HG02973 (cell line): ENCODE results near the gene ADGRA1.

Experiments used
- ATAC-seq: cut with Tn5 transposase; IDR thresholded peaks from one replicate; pipeline ENCODE4 v1.9.1; 2021; ENCODE audit warnings: moderate library complexity; ENCODE audit not compliant: unreplicated experiment

ADGRA1 gene

DNA sequence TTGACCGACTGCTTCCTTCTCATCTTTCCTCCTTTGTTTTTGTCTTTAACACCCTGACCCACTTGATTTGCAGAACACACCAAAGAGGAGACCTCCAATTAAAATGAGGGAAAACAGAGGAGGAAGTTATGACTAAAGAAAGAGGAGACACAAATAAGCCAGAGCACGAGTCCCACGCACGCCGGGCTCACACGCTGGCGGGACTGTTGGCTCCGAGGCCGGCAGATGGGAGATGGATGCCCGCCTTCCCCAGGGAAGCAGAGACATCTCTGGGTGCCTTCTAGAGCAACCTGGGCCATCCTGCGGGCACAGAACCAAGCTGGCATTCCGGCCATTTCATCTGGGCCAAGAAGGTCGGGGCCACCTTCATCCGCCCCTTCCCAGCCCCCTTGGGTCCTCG is 5.6 kb downstream of the ADGRA1 start:
- no peak for ATAC-seq

DNA sequence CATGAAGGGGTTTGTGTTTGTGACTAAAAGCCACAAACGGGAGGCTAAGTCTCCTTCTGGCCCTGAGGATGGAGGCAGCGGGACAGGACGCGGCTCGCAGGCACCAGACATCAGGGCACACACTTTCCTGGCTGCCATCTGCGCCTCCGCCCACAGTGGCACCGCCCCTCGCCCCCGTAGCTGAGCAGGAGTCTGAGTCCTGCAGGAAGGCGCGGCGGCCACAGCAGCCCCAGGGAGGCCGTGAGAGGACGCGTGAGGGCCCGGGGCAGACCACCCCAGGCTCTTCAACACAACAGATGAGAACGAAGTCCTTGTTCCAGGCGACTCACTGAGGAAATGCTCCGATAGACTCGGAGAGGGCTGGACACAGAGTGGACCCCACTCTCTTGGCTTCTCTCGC is 6.6 kb downstream of the ADGRA1 start:
- no peak for ATAC-seq

DNA sequence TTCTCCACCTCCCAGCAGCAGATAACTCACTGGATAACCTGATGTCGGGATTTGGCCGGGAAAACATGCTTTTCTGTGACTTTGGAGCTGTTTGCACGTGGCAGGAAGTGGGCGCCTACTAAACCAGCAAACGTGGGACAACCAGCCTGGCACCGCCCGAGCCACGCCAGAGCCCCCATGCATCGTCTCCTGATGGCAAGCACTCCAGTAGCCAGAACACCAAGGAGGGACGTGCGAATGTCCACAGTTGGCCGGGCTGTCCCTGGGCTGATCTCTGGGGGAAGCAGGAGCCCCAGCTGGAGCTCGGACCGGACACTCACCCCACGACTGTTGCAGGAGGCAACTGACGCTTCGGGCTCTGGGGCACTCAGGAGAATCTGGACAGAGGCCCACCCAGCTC is 7.1 kb downstream of the ADGRA1 start:
- ATAC-seq: no peak

DNA sequence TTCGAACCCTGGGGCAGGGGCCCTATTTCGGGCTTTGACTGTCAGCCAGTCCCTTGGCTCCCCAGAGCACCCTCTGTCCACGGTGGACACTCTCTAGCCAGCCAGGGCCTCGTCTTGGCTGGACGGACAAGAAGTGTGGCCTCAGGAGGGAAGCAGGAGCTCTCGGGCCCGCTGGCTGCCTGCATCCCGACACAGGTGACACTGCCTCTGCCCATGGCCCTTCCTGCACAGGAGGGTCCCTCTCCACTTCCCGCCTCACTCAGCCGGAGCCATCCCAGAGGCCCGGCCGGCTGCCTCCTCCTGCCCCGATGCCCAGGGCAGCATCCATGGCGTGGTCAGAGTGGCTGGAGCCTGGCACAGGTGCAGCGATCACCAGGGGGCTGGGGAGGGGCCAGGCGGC is 7.9 kb downstream of the ADGRA1 start:
- no peak for ATAC-seq

DNA sequence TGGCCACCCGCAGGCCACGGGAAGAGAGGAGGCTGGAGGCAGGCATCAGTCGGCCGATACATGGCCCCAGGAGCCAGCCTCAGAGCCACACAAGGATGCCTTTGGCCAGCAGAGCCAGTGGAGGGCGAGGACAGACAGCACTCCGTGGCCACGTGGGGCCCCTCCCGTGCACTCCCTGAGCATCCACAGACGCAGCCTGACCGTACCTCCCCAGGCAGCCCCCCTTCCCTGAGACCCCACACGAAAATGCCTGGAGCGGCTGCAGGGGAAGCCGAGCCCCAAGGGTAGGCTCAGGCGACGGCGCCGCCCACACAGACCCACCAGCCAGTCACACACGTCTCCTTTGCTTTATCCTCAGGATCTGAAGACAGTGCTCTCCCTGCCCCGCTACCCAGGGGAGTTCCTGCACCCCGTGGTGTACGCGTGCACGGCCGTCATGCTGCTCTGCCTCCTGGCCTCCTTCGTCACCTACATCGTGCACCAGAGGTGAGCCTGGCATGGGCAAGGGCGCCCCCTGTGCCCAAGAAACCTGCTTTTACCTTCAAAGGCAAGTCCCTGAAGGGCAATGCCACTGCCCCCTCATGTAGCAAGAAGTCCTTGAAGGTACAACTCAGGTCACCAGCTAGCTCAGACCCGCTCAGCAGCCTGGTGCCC is 9.0 kb downstream of the ADGRA1 start:
- ATAC-seq: no peak

DNA sequence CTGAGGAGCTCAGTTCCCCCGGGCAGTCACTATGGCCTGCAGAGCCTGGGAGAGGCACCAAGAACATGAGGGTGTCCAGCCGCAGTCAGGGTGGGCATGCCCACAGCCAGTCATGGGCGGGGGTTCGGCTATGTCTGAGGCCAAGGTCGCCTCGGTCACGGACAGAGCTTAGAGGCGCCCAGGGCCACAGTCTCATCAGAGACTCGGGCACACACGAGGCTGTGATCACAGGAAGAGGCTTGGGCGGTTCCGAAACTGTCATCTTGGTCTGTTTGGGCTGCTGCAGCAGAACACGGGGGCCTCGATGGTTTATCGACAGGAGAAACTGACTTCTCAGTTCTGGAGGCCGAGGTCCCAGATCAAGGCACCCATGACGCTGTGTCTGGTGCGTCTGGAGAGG is 9.7 kb downstream of the ADGRA1 start:
- no peak for ATAC-seq

DNA sequence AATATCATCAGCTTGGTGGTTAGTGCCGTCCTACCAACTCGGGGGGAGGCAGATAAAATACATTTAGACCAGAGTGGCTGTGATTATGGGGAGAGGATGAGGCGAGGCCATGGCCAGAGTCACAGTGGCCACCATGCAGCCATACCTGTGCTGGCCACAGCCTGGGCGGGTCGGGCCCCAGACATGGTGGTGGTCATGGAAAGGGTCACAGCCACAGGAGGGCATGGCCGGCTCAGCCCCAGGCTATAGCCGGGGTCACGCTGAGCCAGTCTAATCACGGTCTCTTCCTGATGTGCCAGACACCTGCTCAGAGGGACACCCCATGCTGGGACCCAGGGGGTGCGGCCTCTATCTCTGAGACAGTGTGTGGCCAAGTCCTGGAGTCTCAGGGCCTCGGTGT is 10.2 kb downstream of the ADGRA1 start:
- ATAC-seq: no peak

DNA sequence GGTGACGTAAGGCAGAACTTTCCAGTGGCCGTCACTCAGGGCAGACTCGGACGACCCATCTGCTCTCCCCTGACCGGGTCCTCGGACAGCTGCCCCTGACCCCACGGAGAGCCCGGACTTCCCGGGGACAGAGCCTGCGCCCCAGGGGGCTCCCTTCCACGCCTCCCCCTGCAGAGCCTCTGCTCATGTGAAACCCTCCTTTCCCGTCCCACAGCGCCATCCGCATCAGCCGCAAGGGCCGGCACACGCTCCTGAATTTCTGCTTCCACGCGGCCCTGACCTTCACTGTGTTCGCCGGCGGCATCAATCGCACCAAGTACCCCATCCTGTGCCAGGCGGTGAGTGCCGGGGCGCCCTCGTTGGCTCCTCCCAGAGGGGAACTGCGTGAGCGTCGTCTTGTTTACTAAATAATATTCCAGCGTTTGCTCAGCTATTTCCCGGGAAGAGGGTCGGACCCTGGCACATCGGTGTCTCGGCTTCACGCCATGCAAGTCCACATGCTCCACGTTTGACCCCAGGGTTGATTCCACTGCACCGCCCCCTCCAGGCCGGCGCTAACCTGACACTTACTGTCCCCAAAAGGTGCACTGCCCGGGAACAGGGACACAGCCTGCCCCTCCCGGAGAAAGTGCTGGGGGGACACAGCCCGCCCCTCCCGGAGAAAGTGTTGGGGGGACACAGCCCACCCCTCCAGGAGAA is 10.9 kb downstream of the ADGRA1 start:
- ATAC-seq: no peak

DNA sequence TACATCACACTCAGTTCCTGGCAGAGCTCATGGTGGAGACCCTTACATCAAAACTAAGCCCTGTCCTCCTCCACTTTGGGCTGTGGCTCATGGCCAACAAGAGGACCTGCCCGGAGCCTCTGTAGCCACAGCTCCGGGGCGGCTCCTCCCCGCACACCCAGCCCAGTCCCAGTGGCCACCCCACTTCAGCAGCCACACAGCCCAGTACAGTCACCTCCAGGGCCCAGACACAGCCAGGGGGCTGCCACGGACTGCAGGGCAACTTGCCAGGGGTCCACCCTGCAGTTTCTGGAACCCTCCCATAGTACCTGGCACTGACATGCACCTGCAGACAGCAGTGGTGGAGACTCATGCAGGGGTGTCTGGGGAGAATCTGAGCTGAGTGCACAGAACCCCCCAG is 11.8 kb downstream of the ADGRA1 start:
- ATAC-seq: no peak

DNA sequence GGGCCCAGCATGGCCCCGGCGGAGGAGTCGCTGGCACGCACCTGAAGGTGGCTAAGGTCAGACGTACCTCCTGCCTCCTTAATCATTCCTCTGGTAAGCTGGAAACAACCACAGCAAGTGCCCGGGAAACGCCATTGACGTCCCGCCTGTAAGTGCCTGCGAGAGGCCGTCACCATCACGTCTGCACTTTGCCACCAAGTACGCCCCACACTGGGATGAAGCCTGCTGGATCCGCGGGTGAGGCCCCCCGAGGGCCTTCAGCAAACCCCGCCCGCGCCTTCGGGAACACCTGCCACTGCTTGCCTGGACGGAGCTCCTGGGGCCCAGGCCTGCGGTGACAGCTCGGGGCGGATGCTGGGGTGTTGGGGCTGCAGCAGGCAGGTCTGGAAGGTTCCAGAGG is 12.5 kb downstream of the ADGRA1 start:
- no peak for ATAC-seq

DNA sequence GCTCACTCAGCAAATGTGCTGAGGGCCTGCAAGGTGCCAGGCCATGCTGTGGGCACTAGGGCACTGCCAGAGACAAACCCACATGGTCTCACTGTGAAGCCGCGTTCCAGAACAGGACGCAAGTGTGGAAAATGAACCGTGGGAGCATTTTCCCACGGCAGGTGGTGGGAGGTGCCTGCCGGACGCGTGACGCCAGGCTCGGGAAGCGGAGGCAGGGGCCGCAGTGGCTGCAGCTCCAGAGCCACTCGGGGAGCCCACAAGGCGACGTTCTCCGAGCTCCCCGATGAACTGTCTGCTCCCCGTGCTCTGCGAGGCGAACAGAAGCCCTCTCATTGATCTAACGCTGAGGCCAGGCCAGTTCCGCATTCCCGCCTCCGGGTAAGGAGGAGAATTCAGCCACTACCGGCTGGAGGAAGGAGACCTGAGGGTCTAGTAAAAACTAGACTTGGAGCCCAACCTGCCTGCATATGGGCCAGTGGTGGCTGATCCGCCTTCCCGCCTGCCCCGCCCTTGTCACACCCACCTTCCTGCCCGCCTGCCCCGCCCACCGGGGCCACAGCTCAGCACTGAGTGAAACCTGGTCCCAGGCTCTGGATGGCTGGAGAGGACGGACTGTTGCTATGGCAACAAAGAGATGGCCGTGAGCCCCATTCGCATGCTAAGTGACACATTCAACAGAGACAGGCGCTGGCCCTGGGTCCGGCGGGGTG is 13.1 kb downstream of the ADGRA1 start:
- no peak for ATAC-seq

DNA sequence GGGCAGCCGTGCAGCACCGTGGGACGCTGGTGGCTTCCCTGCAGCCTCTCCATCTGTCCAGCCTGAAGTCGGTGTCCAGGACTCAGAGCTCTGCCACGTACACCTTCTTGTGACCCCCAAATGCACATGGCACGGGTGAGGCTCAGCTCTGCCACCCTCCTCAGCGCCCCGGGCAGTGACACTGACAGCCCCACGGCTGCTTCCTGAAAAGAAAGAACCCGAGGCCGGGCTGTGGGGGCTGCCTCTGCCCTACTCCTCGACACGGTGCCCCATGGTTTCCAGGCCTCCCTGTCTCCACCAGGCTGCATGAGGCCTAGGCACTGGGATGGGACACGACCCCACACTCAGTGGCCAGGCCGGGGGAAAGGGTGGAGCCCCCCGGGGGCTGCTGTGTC is 13.7 kb downstream of the ADGRA1 start:
- no peak for ATAC-seq

DNA sequence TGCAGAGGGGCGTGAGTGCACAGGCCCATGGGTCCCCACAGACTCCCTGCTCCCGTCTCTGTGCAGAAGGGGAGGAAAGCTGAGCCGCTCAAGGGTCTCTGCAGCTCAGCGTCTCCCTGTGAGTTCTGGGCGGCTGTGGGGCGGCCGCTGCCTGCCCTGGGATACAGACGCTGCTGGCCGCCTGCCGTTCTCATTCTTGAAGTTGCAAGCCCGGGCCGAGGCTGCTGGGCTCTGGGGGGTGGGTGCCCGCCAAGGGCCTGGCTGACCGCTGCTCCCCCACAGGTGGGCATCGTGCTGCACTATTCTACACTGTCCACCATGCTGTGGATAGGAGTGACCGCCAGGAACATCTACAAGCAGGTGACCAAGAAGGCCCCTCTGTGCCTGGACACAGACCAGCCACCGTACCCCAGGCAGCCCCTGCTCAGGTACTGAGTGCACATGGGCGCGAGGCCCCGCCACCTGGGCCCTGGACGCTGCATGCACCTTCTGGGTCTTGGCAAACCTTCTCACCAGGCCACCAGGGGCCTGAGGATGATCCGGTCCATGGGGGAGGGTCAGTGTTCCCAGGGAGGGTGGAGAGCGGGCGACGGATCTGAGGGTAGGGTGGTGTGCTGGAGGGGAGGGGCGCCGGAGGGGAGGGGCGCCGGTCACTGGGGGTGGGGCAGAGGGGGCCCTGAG is 14.8 kb downstream of the ADGRA1 start:
- ATAC-seq: no peak

DNA sequence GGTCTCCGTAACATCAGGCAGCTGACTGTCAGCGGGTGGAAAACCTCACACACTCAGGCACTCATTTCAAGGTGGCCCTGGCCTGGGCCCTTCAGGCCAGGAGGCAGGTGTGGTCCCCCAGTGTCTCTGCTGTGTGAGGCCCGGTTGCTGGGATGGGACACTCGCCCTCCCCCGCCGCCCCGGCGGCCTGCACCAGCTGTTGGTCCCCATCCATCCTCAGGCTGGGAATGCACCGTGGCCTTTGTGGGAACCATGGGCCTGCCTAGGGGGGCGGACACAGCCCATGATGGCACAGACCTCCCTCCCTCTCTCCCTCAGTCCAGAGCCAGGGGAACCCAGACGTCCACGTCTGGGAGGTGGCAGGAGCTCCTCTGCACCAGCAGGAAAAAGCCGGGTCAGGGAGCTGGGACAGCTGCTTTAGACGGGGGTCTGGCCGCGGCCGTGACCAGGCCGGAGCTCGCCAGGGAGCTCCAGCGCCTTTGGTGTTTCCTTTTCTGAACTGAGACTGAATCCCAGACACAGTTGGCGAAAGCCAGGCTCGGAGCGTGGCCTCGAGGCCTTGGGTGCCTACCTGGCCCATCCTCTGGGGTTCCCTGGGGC is 15.7 kb downstream of the ADGRA1 start:
- ATAC-seq: no peak

DNA sequence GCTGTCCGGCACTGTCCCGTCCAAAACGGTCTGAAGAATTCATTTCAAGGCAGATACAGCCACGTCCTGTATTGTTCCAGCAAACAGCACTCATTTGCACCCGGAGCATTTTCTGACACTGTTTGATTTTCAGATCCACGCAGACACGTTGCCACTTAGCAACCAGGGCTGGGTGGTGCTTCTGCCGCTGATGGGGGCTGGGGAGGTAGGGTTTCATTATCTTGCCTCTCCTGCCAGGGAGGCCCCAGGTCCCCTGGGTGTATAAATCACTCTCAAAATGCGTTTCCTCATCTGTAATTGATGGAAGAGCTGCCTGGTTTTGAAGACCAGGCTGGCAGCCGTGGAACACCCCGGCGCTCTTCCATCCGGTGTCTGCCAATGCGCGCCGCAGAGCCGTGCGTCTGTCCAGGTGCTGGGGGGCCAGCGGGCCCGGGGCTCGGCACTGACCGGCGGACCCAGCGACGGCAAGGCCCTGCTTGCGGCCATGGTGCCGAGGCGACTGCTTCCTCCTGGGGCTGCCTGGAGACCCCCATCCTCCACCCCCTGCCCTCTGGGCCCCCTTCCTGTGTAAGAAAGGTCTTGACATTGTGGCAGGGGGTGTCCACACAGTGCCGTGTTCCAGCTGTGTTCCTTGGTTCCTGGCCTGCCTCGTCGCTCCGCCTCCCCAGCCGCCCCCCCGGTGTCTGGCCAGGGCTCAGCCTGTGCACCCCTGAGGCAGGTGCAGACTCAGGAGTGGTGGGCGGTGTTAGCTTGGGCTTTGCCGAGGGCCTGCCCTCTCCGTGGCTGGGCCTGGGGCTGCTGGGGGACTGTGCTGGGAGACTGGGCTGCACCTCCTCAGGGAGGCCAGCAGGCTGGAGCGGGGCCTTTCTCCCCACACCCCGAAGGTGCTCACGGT is 16.6 kb downstream of the ADGRA1 start:
- ATAC-seq: no peak

DNA sequence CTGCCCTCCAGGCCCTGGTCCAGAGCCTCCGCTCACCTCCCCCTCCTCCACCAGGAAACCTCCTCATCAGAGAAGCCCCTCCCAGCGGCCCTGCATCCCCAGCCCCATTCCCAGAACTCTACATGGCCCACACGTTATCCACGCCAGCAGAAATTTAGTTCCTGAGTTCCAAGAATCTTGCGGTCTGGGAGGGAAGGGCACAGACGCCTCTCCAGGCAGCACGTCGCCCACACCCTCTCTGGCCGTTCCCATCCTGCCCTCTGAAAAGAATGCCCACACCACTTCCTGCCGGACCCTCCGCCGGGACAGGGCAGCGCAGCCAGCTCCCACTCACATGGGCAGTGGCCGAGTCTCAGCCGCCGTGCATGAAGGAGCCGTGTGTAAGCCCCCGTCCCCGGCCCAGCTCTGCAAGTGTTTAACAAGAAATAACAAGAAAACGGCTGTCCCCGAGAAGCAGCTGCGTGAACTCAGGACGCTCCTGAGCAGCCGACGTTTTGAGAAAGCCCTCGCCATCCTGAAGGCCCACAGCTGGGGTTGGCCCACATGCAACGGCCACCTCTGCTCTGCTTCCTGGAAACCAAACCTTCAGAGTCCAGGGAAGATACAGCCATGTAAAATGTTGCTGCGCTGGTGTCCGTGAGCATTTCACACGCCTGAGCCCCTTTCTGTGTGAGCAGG is 17.4 kb downstream of the ADGRA1 start:
- ATAC-seq: no peak

DNA sequence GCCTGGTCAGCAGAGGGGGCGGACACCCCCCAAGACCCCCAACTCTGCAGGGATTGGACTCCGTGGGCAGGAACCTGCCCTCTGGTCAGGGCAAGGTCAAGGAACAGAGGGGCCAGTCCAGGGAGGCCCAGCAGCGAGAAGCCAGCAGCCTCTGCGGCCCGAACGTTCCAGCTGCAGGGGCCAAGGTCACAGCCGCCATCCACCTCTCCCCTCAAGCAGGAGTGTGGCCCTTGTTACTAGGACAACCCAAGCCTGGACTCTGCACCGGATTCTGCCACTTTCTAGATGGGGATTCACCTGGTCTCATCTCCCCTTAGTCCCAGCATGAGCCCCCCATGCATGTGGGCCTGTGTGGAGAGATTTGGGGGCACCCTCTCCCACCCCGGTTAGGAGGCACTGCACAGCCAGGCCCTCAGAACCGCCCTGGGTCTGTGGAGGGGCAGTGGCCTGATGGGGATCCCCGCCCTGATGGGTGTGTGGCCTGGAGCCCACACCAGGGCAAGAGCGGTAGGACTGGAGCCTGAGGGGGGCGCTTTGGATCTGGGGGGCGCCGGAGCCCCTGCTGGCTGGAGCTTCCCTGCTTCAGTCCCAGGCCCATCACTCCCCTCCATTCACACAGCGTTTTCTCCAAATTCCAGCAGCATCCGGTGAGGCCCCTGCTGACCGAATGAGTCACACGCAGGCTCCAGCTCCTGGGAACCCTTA is 18.1 kb downstream of the ADGRA1 start:
- ATAC-seq: no peak

DNA sequence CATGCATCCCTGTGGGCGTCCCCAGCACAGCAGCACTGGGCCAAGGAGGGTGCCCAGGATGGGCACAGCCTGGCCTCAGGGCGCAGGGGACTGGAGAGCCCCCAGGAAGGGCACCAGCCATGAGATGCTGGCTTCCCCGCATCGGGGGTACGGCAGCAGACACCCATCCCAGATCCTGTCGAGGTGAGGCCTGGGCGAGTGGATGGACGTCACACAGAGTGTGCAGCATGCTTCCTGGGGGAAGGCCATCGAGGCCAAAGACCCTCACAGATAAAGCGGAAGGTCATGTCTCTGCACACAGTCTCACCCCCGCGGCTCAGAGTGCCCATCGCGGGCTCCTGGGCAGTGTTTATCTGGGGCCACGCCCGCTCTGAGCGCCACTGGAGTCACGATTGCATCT is 18.8 kb downstream of the ADGRA1 start:
- ATAC-seq: no peak

DNA sequence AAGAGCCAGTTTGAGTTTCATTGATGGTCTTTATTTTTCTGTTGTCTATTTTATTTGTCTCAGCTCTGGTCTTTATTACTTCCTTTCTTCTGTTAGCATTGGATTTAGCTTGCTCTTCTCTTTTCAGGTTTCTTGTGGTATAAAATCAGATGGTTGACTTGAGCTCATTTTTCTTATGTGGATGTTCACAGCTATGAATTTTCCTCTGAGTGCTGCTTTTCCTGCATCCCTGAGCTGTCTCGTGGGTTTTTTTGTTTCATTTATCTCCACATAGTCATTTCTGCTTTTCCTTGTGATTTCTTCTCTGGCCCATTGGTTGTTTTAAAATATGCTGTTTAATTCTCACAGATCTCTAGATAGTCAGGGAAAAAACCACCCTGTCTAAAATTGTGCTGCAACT is 19.7 kb downstream of the ADGRA1 start:
- no peak for ATAC-seq
